Left colon (tissue), 2 donors: ENCODE measurements around the gene ADTRP. TPM values are rescaled to one million over a fixed set of nuclear protein-coding genes. Genes with fewer than 3 reads are reported as not detected.

Experiments used
- ATAC-seq: fragments of 200-7000 bp; cut with Tn5 transposase; one replicate; pipeline ENCODE4 v1.9.1; 2020; ENCODE audit warnings: mild to moderate bottlenecking, moderate library complexity
- DNase-seq, 2 donors: peaks; one replicate each; pipeline ENCODE4 v3.0.0-alpha.2; 2020
- intact Hi-C, 2 donors: fragments of 100-400 bp; cut with DNase I in 1 of 2; cut with micrococcal nuclease in 1 of 2; formaldehyde crosslinking; loops; one replicate each; pipeline versions ENCODE4 v1.11.2 to v1.14.0; 2022; cut with DNase I, micrococcal nuclease
- total RNA-seq, 2 donors: library from RNA; stranded (reverse); fragmentation: NEBNext Ultra II Directional; extraction: Animal tissue kit (Norgen Biotek cat#: 25700); gene quantifications; one replicate each; pipeline ENCODE4 v1.2.1, GENCODE V29; 2021
- donor health status: DM: no; HTN: no; CAD: no.
- donor health status: DM: yes; HTN: yes; CAD: no.

The ADTRP gene
- total RNA-seq, 2 donors from 2014 or later = 106 to 124 TPM

GRCh38 chr6:11764250-11764604 lies 14.4 kb downstream of the ADTRP start:
- intact Hi-C loops = no loop called here
- DNase-seq (no peak), ATAC-seq (no peak)

GRCh38 chr6:11763460-11764249 lies 14.9 kb downstream of the ADTRP start:
- peak; percentile 26 for ATAC-seq
- intact Hi-C loops = no loop called here
- DNase-seq = no peak

GRCh38 chr6:11762794-11763459 lies 15.7 kb downstream of the ADTRP start:
- ATAC-seq = peak; percentile 47
- intact Hi-C loops = no loop called here
- no peak for DNase-seq

- ATAC-seq (peak; percentile 94), DNase-seq (peak; percentile 61 to 73)
- intact Hi-C loops = no loop called here
These were observed 16.6 kb downstream of the ADTRP start for GRCh38 chr6:11761744-11762620.

- DNase-seq (no peak), ATAC-seq (peak; percentile 11)
- intact Hi-C loops = no loop called here
These were observed 18.6 kb downstream of the ADTRP start for GRCh38 chr6:11760015-11760473.

GRCh38 chr6:11758878-11759277 lies 19.7 kb downstream of the ADTRP start:
- DNase-seq (no peak), ATAC-seq (no peak)
- intact Hi-C loops = no loop called here

GRCh38 chr6:11756726-11757125 lies 21.9 kb downstream of the ADTRP start:
- DNase-seq = no peak
- ATAC-seq = no peak

GRCh38 chr6:11756292-11756691 lies 22.3 kb downstream of the ADTRP start:
- no peak for ATAC-seq
- DNase-seq = no peak
- intact Hi-C loops = no loop called here

More at GRCh38 chr6:11756726-11757125, 21.9 kb downstream of the ADTRP start:
- intact Hi-C loops = no loop called here

GRCh38 chr6:11755725-11756124 lies 22.9 kb downstream of the ADTRP start:
- ATAC-seq = no peak
- intact Hi-C loops = no loop called here
- no peak for DNase-seq

GRCh38 chr6:11754625-11755271 lies 23.9 kb downstream of the ADTRP start:
- no peak for DNase-seq
- no peak for ATAC-seq
- intact Hi-C loops = no loop called here

- intact Hi-C loops = no loop called here
- no peak for DNase-seq
- no peak for ATAC-seq
These were observed 24.8 kb downstream of the ADTRP start for GRCh38 chr6:11753798-11754197.

- DNase-seq = no peak
- no peak for ATAC-seq
- intact Hi-C loops = no loop called here
These were observed 26.2 kb downstream of the ADTRP start for GRCh38 chr6:11752360-11752759.

- ATAC-seq (peak; percentile 96), DNase-seq (peak; percentile 56 to 69)
- intact Hi-C loops = no loop called here
These were observed 27.9 kb downstream of the ADTRP start for GRCh38 chr6:11750682-11751081.

- ATAC-seq = no peak
- no peak for DNase-seq
- intact Hi-C loops = no loop called here
These were observed 29.9 kb downstream of the ADTRP start for GRCh38 chr6:11748591-11749210.

- intact Hi-C loops = no loop called here
- ATAC-seq (no peak), DNase-seq (no peak)
These were observed 31.6 kb downstream of the ADTRP start for GRCh38 chr6:11747021-11747420.

GRCh38 chr6:11744753-11745152 lies 33.9 kb downstream of the ADTRP start:
- peak; percentile 51 to 58 for DNase-seq
- ATAC-seq = no peak
- intact Hi-C loops = no loop called here

GRCh38 chr6:11744101-11744500 lies 34.5 kb downstream of the ADTRP start:
- ATAC-seq (no peak), DNase-seq (no peak)
- intact Hi-C loops = no loop called here

GRCh38 chr6:11740875-11741274 lies 37.7 kb downstream of the ADTRP start:
- no peak for DNase-seq
- no peak for ATAC-seq
- intact Hi-C loops = no loop called here
